ENCODE data around the gene ZG16. TPM values are rescaled to one million over a fixed set of nuclear protein-coding genes. Genes with fewer than 3 reads are reported as not detected.

Gene ZG16
- total and polyA plus RNA-seq, 9 of the 15 experiments (the other 6 are each of a cell fraction or from before 2014, with no cell fraction given): 0.04 TPM; not detected in 8

DNA sequence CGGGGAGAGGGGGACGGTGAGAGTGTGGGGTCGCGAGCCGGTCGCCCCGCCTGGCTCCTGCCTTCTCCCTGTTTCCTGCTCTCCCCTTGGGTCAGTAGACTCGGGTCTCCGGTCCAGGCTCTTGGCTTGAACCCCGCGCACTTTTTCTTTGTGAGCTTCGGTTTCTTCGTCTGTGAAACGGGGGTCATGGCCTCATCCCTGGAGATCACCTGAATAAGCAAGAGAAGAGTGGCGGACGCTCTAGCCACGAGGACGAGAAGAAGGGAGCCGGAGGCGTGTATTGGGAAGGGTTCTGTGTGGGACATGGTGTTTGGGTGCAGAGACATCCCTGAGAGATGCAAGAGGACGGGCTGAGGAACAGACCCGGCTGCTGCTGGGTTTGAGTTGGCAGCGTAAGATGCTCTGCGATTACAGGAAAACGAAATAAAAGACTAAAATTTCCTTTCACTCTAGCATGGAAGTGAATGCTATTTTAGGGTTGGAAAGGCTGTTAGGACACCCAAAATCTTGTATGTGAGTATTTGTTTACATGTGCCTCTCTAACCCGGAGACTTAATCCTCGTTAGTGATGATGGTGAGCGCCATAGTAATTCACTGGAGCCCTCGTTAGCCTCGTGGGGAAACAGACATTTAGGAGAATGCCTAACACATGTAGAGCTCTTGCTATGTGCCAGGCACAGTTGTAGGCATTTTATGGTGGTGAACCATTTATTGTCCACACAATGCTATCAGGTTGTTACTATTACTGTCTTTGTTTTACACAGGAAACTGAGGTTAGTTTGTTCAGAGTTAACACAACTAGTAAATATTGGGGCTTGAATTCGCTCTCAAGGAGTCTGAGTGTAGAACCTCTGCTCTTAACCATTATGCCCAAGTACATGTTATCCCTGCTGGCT, 13.1 kb downstream of the ZG16 start (continued):
- TF ChIP-seq, protein P1, sequence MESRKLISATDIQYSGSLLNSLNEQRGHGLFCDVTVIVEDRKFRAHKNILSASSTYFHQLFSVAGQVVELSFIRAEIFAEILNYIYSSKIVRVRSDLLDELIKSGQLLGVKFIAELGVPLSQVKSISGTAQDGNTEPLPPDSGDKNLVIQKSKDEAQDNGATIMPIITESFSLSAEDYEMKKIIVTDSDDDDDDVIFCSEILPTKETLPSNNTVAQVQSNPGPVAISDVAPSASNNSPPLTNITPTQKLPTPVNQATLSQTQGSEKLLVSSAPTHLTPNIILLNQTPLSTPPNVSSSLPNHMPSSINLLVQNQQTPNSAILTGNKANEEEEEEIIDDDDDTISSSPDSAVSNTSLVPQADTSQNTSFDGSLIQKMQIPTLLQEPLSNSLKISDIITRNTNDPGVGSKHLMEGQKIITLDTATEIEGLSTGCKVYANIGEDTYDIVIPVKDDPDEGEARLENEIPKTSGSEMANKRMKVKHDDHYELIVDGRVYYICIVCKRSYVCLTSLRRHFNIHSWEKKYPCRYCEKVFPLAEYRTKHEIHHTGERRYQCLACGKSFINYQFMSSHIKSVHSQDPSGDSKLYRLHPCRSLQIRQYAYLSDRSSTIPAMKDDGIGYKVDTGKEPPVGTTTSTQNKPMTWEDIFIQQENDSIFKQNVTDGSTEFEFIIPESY (CRISPR knock-in tag; IDR thresholded peaks at IDR 0.05): no peak
- no peak for TF ChIP-seq ETV6 (IDR thresholded peaks at IDR 0.05; ENCODE audit: borderline replicate concordance in 1 of 2, low read depth in 2 of 2, low read length in 1 of 2)
- 0 out of 2 replicates have a peak, but pooled peaks have one; percentile 11 for TF ChIP-seq ETV6 (CRISPR knock-in tag; IDR thresholded peaks at IDR 0.05; ENCODE audit: borderline replicate concordance)
- TF ChIP-seq WHSC1 (IDR thresholded peaks at IDR 0.05; ENCODE audit: low read length): no peak
- peak; percentile 55 for TF ChIP-seq CHD1 (IDR thresholded peaks at IDR 0.05; ENCODE audit: low read length)
- no peak for TF ChIP-seq NCOA1 (IDR thresholded peaks at IDR 0.05; ENCODE audit: low read depth)
- TF ChIP-seq, protein P2, sequence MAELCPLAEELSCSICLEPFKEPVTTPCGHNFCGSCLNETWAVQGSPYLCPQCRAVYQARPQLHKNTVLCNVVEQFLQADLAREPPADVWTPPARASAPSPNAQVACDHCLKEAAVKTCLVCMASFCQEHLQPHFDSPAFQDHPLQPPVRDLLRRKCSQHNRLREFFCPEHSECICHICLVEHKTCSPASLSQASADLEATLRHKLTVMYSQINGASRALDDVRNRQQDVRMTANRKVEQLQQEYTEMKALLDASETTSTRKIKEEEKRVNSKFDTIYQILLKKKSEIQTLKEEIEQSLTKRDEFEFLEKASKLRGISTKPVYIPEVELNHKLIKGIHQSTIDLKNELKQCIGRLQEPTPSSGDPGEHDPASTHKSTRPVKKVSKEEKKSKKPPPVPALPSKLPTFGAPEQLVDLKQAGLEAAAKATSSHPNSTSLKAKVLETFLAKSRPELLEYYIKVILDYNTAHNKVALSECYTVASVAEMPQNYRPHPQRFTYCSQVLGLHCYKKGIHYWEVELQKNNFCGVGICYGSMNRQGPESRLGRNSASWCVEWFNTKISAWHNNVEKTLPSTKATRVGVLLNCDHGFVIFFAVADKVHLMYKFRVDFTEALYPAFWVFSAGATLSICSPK (IDR thresholded peaks at IDR 0.05; ENCODE audit: borderline replicate concordance): 0 out of 2 replicates have a peak, but pooled peaks have one; percentile 29
- TF ChIP-seq, protein P3, sequence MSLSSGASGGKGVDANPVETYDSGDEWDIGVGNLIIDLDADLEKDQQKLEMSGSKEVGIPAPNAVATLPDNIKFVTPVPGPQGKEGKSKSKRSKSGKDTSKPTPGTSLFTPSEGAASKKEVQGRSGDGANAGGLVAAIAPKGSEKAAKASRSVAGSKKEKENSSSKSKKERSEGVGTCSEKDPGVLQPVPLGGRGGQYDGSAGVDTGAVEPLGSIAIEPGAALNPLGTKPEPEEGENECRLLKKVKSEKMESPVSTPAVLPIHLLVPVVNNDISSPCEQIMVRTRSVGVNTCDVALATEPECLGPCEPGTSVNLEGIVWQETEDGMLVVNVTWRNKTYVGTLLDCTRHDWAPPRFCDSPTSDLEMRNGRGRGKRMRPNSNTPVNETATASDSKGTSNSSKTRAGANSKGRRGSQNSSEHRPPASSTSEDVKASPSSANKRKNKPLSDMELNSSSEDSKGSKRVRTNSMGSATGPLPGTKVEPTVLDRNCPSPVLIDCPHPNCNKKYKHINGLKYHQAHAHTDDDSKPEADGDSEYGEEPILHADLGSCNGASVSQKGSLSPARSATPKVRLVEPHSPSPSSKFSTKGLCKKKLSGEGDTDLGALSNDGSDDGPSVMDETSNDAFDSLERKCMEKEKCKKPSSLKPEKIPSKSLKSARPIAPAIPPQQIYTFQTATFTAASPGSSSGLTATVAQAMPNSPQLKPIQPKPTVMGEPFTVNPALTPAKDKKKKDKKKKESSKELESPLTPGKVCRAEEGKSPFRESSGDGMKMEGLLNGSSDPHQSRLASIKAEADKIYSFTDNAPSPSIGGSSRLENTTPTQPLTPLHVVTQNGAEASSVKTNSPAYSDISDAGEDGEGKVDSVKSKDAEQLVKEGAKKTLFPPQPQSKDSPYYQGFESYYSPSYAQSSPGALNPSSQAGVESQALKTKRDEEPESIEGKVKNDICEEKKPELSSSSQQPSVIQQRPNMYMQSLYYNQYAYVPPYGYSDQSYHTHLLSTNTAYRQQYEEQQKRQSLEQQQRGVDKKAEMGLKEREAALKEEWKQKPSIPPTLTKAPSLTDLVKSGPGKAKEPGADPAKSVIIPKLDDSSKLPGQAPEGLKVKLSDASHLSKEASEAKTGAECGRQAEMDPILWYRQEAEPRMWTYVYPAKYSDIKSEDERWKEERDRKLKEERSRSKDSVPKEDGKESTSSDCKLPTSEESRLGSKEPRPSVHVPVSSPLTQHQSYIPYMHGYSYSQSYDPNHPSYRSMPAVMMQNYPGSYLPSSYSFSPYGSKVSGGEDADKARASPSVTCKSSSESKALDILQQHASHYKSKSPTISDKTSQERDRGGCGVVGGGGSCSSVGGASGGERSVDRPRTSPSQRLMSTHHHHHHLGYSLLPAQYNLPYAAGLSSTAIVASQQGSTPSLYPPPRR (CRISPR knock-in tag; IDR thresholded peaks at IDR 0.05; ENCODE audit: borderline replicate concordance): peak; percentile 32; the same call in 1 of the 2 replicates
- TF ChIP-seq TARDBP (IDR thresholded peaks at IDR 0.05): no peak
- TF ChIP-seq ETS2 (tag; IDR thresholded peaks at IDR 0.05; ENCODE audit: borderline replicate concordance, poor library complexity, severe bottlenecking): no peak
- TF ChIP-seq FOXK1 (CRISPR knock-in tag; IDR thresholded peaks at IDR 0.05; ENCODE audit: borderline replicate concordance): 0 out of 2 replicates have a peak, but pooled peaks have one; percentile 41
- peak; percentile 77; the same call in 1 of the 2 replicates for TF ChIP-seq KAT7 (CRISPR knock-in tag; IDR thresholded peaks at IDR 0.05; ENCODE audit: borderline replicate concordance)
- TF ChIP-seq NRF1 (conservative IDR thresholded peaks at IDR 0.05 in 1 of 2, IDR thresholded peaks at IDR 0.05 in 1 of 2): no peak
- 0 out of 2 replicates have a peak, but pooled peaks have one; percentile 67 for TF ChIP-seq ZC3H4 (CRISPR knock-in tag; IDR thresholded peaks at IDR 0.05; ENCODE audit: borderline replicate concordance)
- peak; percentile 4 for TF ChIP-seq RBM25 (IDR thresholded peaks at IDR 0.05; ENCODE audit: low read depth, low read length, severe bottlenecking)
- TF ChIP-seq EZH2 (IDR thresholded peaks at IDR 0.05; ENCODE audit: borderline replicate concordance, low read depth, low read length): no peak
- peak; percentile 10 for TF ChIP-seq SAP30 (IDR thresholded peaks at IDR 0.05; ENCODE audit: borderline replicate concordance, insufficient read depth, low read depth, low read length, poor library complexity, severe bottlenecking)
